A549 (cell line): ENCODE data around the gene EIF3L. TPM values are rescaled to one million over a fixed set of nuclear protein-coding genes. Genes with fewer than 3 reads are reported as not detected.

Source experiments
- ATAC-seq, 2 experiments: fragments of 200-7000 bp in 1 of 2; fragments of >200 bp in 1 of 2; cut with Nextera tagmentation in 1 of 2; cut with Tn5 transposase in 1 of 2; 3 replicates each; pipeline versions ENCODE4 v1.8.0 to v1.9.1; 2018 to 2020; ENCODE audit warnings: mild to moderate bottlenecking in 1 of 2, moderate library complexity in 1 of 2
- CTCF ChIA-PET: fragments of 300-600 bp; sonication (Branson Sonifier 250); formaldehyde crosslinking; extraction: SDS; loops from one replicate; lab custom pipeline; 2021; ENCODE audit warnings: antibody characterized with exemption, inconsistent platforms; lab: Yijun Ruan, JAX
- POLR2A ChIA-PET: fragments of 350-600 bp; formaldehyde crosslinking; extraction: SDS; loops from one replicate; lab custom pipeline; 2021; ENCODE audit warnings: antibody characterized with exemption, inconsistent platforms; lab: Yijun Ruan, JAX
- DNase-seq, 2 experiments: peaks; one replicate each; pipeline versions ENCODE4 v3.0.0 to v3.0.0-alpha.2; 2011 to 2016; ENCODE audit warnings: low read depth in 1 of 2, low spot score in 1 of 2
- FAIRE-seq: peaks from 2 replicates; lab custom pipeline; 2011; peaks lifted over from hg19 to GRCh38; lab: Jason Lieb, UNC
- H3K27ac ChIP-seq, 2 experiments: fragments of >200 bp; sonication (Bioruptor Twin); formaldehyde crosslinking; 3 replicates each; pipeline ENCODE4 v1.5.1; 2016 to 2017
- H3K4me1 ChIP-seq: fragments of >200 bp; sonication (Bioruptor Twin); formaldehyde crosslinking; 3 replicates; pipeline ENCODE4 v1.6.1; 2016
- H3K4me2 ChIP-seq: fragments of >200 bp; sonication (Bioruptor Twin); formaldehyde crosslinking; 3 replicates; pipeline ENCODE4 v1.6.1; 2016
- H3K4me3 ChIP-seq: fragments of >200 bp; sonication (Bioruptor Twin); formaldehyde crosslinking; 3 replicates; pipeline ENCODE4 v1.5.1; 2016
- H3K9me3 ChIP-seq: fragments of >200 bp; sonication (Bioruptor Twin); formaldehyde crosslinking; 3 replicates; pipeline ENCODE4 v1.6.1; 2016
- BCL3 ChIP-seq: fragments of >200 bp; sonication (Bioruptor Twin); formaldehyde crosslinking; IDR thresholded peaks from 3 replicates; pipeline ENCODE4 v1.6.1; 2016
- CHD4 ChIP-seq: fragments of 200-600 bp; sonication (generic); IDR thresholded peaks from 2 replicates; pipeline ENCODE4 v1.6.1; 2016; ENCODE audit warnings: antibody characterized with exemption, mild to moderate bottlenecking, borderline replicate concordance
- CTCF ChIP-seq: fragments of >200 bp; sonication (Bioruptor Twin); formaldehyde crosslinking; IDR thresholded peaks from 3 replicates; pipeline ENCODE4 v1.5.1; 2016
- E2F6 ChIP-seq: IDR thresholded peaks from 2 replicates; pipeline ENCODE4 v1.6.1; 2012; ENCODE audit warnings: low read depth, borderline replicate concordance
- EHMT2 ChIP-seq: fragments of 200-600 bp; sonication (generic); IDR thresholded peaks from 2 replicates; pipeline ENCODE4 v1.6.1; 2016; ENCODE audit warnings: antibody characterized with exemption, low read depth, mild to moderate bottlenecking, moderate library complexity
- EP300 ChIP-seq, 2 experiments: fragments of >200 bp; sonication (Bioruptor Twin); formaldehyde crosslinking; IDR thresholded peaks; 2 replicates in 1 of 2; 3 replicates in 1 of 2; pipeline ENCODE4 v1.6.1; 2016 to 2017
- FOSL2 ChIP-seq, 2 experiments: fragments of 450-650 bp in 1 of 2; fragments of >200 bp in 1 of 2; sonication (Bioruptor Twin) in 1 of 2; formaldehyde crosslinking; IDR thresholded peaks; 2 replicates each; pipeline versions ENCODE4 v1.5.0 to v1.6.1; 2016 to 2020; ENCODE audit warnings: mild to moderate bottlenecking in 1 of 2, moderate library complexity in 1 of 2
- HEYL ChIP-seq: fragments of 250-450 bp; sonication (Bioruptor Pico); IDR thresholded peaks from 2 replicates; pipeline ENCODE4 v1.8.0; 2021; ENCODE audit warnings: mild to moderate bottlenecking, moderate library complexity
- JUN ChIP-seq, 2 experiments: fragments of >200 bp; sonication (Bioruptor Twin); formaldehyde crosslinking; IDR thresholded peaks; 2 replicates in 1 of 2; 3 replicates in 1 of 2; pipeline ENCODE4 v1.6.1; 2016 to 2017
- MAFK ChIP-seq: fragments of 450-650 bp; IDR thresholded peaks from 2 replicates; pipeline ENCODE4 v1.6.1; 2014; ENCODE audit not compliant: partially characterized antibody
- MAZ ChIP-seq: fragments of 150-350 bp; IDR thresholded peaks from 2 replicates; pipeline ENCODE4 v1.6.1; 2014; ENCODE audit warnings: antibody characterized with exemption, low read depth, low read length, borderline replicate concordance
- POLR2A ChIP-seq: IDR thresholded peaks from 2 replicates; pipeline ENCODE4 v1.6.1; 2012; ENCODE audit warnings: mild to moderate bottlenecking, low read length
- POLR2AphosphoS2 ChIP-seq: conservative IDR thresholded peaks from 2 replicates; pipeline ENCODE4 v1.6.1; 2012; ENCODE audit warnings: low read length, improper control_type of control experiment, inconsistent platforms
- RCOR1 ChIP-seq: fragments of 150-350 bp; IDR thresholded peaks from 2 replicates; pipeline ENCODE4 v1.6.1; 2014; ENCODE audit warnings: antibody characterized with exemption, low read length, low read depth
- RFX5 ChIP-seq: fragments of 450-650 bp; IDR thresholded peaks from 2 replicates; pipeline ENCODE4 v1.7.1; 2014; ENCODE audit warnings: antibody characterized with exemption, mild to moderate bottlenecking, moderate library complexity
- RNF2 ChIP-seq: fragments of 200-600 bp; sonication (generic); IDR thresholded peaks from 2 replicates; pipeline ENCODE4 v1.6.1; 2016; ENCODE audit warnings: low read depth, mild to moderate bottlenecking, antibody characterized with exemption, moderate library complexity, borderline replicate concordance
- SMC3 ChIP-seq: fragments of >200 bp; sonication (Bioruptor Twin); formaldehyde crosslinking; IDR thresholded peaks from 3 replicates; pipeline ENCODE4 v1.6.1; 2018; ENCODE audit warnings: inconsistent platforms
- ZFP36 ChIP-seq: fragments of 450-650 bp; IDR thresholded peaks from 2 replicates; pipeline ENCODE4 v1.6.1; 2014; ENCODE audit warnings: borderline replicate concordance; ENCODE audit not compliant: partially characterized antibody
- ZNF302 ChIP-seq: fragments of 250-450 bp; sonication (Bioruptor Pico); IDR thresholded peaks from 2 replicates; pipeline ENCODE4 v1.9.0; 2021; ENCODE audit warnings: inconsistent platforms, mild to moderate bottlenecking, moderate library complexity
- WGBS: methylation state at CpG from one replicate; pipeline ENCODE4 v1.1.6; 2017; ENCODE audit errors: missing lambda C conversion rate; 5-methylcytosine and 5-hydroxymethylcytosine counted together
- polyA plus RNA-seq, 4 experiments: library from polyadenylated mRNA; depleted of rRNA in 3 of 4; stranded (reverse); fragments of >200 nt; fragmentation: RNase III in 1 of 4; extraction: RNeasy Plus Mini Kit Qiagen cat#74134 plus additional on column Dnase treatment in 1 of 4; gene quantifications; 2 replicates in 3 of 4; 3 replicates in 1 of 4; pipeline ENCODE4 v1.2.3, GENCODE V29; 2011 to 2017
- TF ChIP-seq, protein P1 (sequence below): fragments of 250-450 bp; sonication (Bioruptor Pico); IDR thresholded peaks from 2 replicates; pipeline ENCODE4 v1.5.0; 2020; ENCODE audit warnings: low read depth, mild to moderate bottlenecking, moderate library complexity
- TF ChIP-seq, protein P2 (sequence below): fragments of 250-450 bp; sonication (Bioruptor Pico); IDR thresholded peaks from 2 replicates; pipeline ENCODE4 v1.5.0; 2021; ENCODE audit warnings: mild to moderate bottlenecking, moderate library complexity, borderline replicate concordance
- TF ChIP-seq, protein P3 (sequence below): fragments of 150-350 bp; IDR thresholded peaks from 2 replicates; pipeline ENCODE4 v1.6.1; 2014; ENCODE audit warnings: low read depth, mild to moderate bottlenecking, low read length

Gene EIF3L
- polyA plus RNA-seq, 2 of the 4 experiments (the other 2 are of a cell fraction) = 218 to 423 TPM

- no peak overlapping the region for H3K4me3 ChIP-seq
- TF ChIP-seq POLR2AphosphoS2 = no peak
- peak; percentile 22 for TF ChIP-seq ZFP36
- TF ChIP-seq, all 56 proteins: peak for 1
- no peak for ATAC-seq
- no peak overlapping the region for H3K4me2 ChIP-seq
- H3K4me1 ChIP-seq = peaks cover 4% of the 10 kb centered on the region; the same call in 1 of the 3 replicates
- no peaks in the 10 kb centered on the region for H3K9me3 ChIP-seq
- POLR2A ChIA-PET = interaction anchor here (0.6 kb wide), 1 partner anchor 163 kb away, joined by 6 read pairs; no protein-coding TSS in a partner anchor
- no peak overlapping the region for H3K27ac ChIP-seq
- 96% methylated on average over 2 of the region's 2 CpGs for WGBS
- CTCF ChIA-PET = interaction anchor here (0.6 to 1.4 kb wide), 2 partner anchors 45 to 154 kb away, joined by 3 read pairs; no protein-coding TSS in a partner anchor
- FAIRE-seq = no peak
- no peak for DNase-seq
Measured at GRCh38 chr22:37811867-37812266, 37.4 kb upstream of the EIF3L start.

DNA sequence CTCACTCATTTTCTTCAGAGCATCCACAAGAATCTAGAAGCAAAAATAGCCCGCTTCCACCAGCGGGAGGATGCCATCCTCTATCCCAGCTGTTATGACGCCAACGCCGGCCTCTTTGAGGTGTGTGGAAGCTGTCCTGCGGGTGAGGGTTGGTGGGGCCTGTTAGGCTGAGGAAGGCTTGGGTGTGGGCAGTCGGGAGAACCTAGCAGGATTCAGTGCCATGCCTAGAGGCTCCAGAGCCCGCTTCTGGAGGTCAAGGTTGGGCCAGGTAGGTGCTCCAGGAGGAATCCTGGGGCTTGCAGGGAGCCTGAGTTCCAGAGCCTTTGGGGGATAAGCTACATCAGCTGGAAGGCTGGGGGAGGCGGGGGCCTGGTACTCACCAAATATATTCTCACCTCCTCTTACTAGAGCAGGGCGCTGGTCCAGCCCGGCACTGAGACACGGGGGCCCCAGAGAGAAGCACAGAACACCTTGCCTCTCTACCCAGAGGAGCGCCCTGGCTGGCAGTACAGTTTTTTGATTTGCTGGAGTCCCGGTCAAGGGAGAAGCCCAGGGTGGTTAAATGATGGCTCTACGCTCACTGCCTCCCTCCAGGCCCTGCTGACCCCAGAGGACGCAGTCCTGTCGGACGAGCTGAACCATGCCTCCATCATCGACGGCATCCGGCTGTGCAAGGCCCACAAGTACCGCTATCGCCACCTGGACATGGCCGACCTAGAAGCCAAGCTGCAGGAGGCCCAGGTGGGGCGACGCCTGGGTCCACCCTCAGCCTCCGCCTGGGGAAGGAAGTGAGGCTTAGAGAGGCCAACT, 36.1 kb upstream of the EIF3L start:
- WGBS = 88% methylated on average over 16 of the region's 27 CpGs
- no peak overlapping the region for H3K4me3 ChIP-seq
- H3K9me3 ChIP-seq = no peaks in the 10 kb centered on the region
- peaks cover 8% of the 10 kb centered on the region; the same call in 1 of the 3 replicates for H3K4me1 ChIP-seq
- CTCF ChIA-PET = interaction anchor here (0.9 to 2.1 kb wide), 2 partner anchors 21 to 51 kb away, joined by 4 to 10 read pairs; no protein-coding TSS in a partner anchor
- no peak overlapping the region for H3K4me2 ChIP-seq
- TF ChIP-seq MAFK (no peak), JUN (IDR thresholded peaks at IDR 0.05) (no peak)
- TF ChIP-seq, protein P1, sequence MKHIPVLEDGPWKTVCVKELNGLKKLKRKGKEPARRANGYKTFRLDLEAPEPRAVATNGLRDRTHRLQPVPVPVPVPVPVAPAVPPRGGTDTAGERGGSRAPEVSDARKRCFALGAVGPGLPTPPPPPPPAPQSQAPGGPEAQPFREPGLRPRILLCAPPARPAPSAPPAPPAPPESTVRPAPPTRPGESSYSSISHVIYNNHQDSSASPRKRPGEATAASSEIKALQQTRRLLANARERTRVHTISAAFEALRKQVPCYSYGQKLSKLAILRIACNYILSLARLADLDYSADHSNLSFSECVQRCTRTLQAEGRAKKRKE = no peak
- ATAC-seq (no peak), DNase-seq (no peak), FAIRE-seq (no peak)
- POLR2A ChIA-PET = no interaction called here
- no peak overlapping the region for H3K27ac ChIP-seq

- TF ChIP-seq, protein P2, sequence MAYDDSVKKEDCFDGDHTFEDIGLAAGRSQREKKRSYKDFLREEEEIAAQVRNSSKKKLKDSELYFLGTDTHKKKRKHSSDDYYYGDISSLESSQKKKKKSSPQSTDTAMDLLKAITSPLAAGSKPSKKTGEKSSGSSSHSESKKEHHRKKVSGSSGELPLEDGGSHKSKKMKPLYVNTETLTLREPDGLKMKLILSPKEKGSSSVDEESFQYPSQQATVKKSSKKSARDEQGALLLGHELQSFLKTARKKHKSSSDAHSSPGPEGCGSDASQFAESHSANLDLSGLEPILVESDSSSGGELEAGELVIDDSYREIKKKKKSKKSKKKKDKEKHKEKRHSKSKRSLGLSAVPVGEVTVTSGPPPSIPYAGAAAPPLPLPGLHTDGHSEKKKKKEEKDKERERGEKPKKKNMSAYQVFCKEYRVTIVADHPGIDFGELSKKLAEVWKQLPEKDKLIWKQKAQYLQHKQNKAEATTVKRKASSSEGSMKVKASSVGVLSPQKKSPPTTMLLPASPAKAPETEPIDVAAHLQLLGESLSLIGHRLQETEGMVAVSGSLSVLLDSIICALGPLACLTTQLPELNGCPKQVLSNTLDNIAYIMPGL (CRISPR knock-in tag) = no peak
- no peak for TF ChIP-seq HEYL (CRISPR knock-in tag)
- no peak for TF ChIP-seq E2F6
- TF ChIP-seq BCL3 = no peak
- TF ChIP-seq FOSL2 (IDR thresholded peaks at IDR 0.05) = no peak
- TF ChIP-seq FOSL2 (CRISPR knock-in tag; IDR thresholded peaks at IDR 0.05) = no peak
- no peak for TF ChIP-seq MAZ
- no peak for TF ChIP-seq JUN (IDR thresholded peaks at IDR 0.05)
- no peak for TF ChIP-seq CHD4
- no peak for TF ChIP-seq POLR2A
- TF ChIP-seq RNF2 = no peak
- TF ChIP-seq, protein P1 = no peak
- no peak for TF ChIP-seq CTCF
- TF ChIP-seq SMC3 = no peak
- TF ChIP-seq EP300 (IDR thresholded peaks at IDR 0.05) = no peak
- no peak for TF ChIP-seq RCOR1
- TF ChIP-seq, protein P3, sequence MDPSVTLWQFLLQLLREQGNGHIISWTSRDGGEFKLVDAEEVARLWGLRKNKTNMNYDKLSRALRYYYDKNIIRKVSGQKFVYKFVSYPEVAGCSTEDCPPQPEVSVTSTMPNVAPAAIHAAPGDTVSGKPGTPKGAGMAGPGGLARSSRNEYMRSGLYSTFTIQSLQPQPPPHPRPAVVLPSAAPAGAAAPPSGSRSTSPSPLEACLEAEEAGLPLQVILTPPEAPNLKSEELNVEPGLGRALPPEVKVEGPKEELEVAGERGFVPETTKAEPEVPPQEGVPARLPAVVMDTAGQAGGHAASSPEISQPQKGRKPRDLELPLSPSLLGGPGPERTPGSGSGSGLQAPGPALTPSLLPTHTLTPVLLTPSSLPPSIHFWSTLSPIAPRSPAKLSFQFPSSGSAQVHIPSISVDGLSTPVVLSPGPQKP = no peak
- TF ChIP-seq EHMT2 = no peak
- TF ChIP-seq RFX5 = no peak
- no peak for TF ChIP-seq ZNF302
- H3K4me2 ChIP-seq = no peak overlapping the region
- H3K4me1 ChIP-seq = peaks cover 4% of the 10 kb centered on the region; the same call in 1 of the 3 replicates
- CTCF ChIA-PET = interaction anchor here (0.6 to 6.0 kb wide), 7 partner anchors 20 to 609 kb away, joined by 3 to 112 read pairs (median 3); no protein-coding TSS in a partner anchor
- H3K27ac ChIP-seq = no peak overlapping the region
- H3K4me3 ChIP-seq = no peak overlapping the region
- no peaks in the 10 kb centered on the region for H3K9me3 ChIP-seq
- POLR2A ChIA-PET = no interaction called here
- no peak for DNase-seq
- WGBS = 83% methylated on average over 12 of the region's 12 CpGs
- no peak for ATAC-seq
- FAIRE-seq = no peak
Measured at GRCh38 chr22:37815593-37815992, 33.6 kb upstream of the EIF3L start.
